A673 (cell line): Measurements from ENCODE around the gene PFDN4. TPM values are rescaled to one million over a fixed set of nuclear protein-coding genes. Genes with fewer than 3 reads are reported as not detected.

Experiments
- BruUV-seq: library from RNA; stranded (reverse); fragments of 400-500 nt; replicated peaks from 2 replicates; lab custom pipeline; 2021; lab: Mats Ljungman, UMichigan
- CTCF ChIA-PET: fragments of 300-600 bp; sonication (Branson Sonifier 250); formaldehyde crosslinking; loops from one replicate; lab custom pipeline; 2022; ENCODE audit warnings: antibody characterized with exemption; lab: Charles Lee
- POLR2A ChIA-PET: fragments of 300-600 bp; sonication (Branson Sonifier 250); formaldehyde crosslinking; loops from one replicate; lab custom pipeline; 2022; ENCODE audit warnings: antibody characterized with exemption; ENCODE audit not compliant: low non-redundant PET; lab: Charles Lee
- DNase-seq: peaks from one replicate; pipeline ENCODE4 v3.0.0-alpha.2; 2015; ENCODE audit warnings: low spot score
- H3K27ac ChIP-seq: fragments of 200-600 bp; sonication (generic); 2 replicates; pipeline ENCODE4 v1.5.1; 2016; ENCODE audit warnings: mixed run types, low read depth, mild to moderate bottlenecking, mixed read lengths, antibody characterized with exemption, low read length; ENCODE audit not compliant: poor library complexity, severe bottlenecking
- H3K27me3 ChIP-seq: fragments of 200-600 bp; sonication (generic); replicated peaks from 2 replicates; pipeline ENCODE4 v1.6.1; 2017; ENCODE audit warnings: mixed run types, low read depth, mild to moderate bottlenecking, mixed read lengths, antibody characterized with exemption, low read length; ENCODE audit not compliant: insufficient read depth, poor library complexity
- H3K36me3 ChIP-seq: fragments of 200-600 bp; sonication (generic); 2 replicates; pipeline ENCODE4 v1.6.1; 2016; ENCODE audit warnings: mixed run types, mild to moderate bottlenecking, mixed read lengths, antibody characterized with exemption, low read length; ENCODE audit not compliant: insufficient read depth, poor library complexity, severe bottlenecking
- H3K4me1 ChIP-seq: fragments of 200-600 bp; sonication (generic); 2 replicates; pipeline ENCODE4 v1.6.1; 2017; ENCODE audit warnings: mixed run types, mild to moderate bottlenecking, mixed read lengths, antibody characterized with exemption, low read length; ENCODE audit not compliant: insufficient read depth, poor library complexity, severe bottlenecking
- H3K4me3 ChIP-seq: fragments of 200-600 bp; sonication (generic); 2 replicates; pipeline ENCODE4 v1.5.1; 2016; ENCODE audit warnings: low read depth, mixed run types, mild to moderate bottlenecking, mixed read lengths, low read length; ENCODE audit not compliant: poor library complexity, severe bottlenecking
- H3K9me3 ChIP-seq: fragments of 200-600 bp; sonication (generic); 2 replicates; pipeline ENCODE4 v1.6.1; 2016; ENCODE audit warnings: mixed run types, low read depth, mild to moderate bottlenecking, mixed read lengths, antibody characterized with exemption, low read length; ENCODE audit not compliant: poor library complexity, severe bottlenecking
- CTCF ChIP-seq: fragments of 300-800, 200-600 bp; sonication (generic); conservative IDR thresholded peaks from 2 replicates; pipeline ENCODE4 v1.5.1; 2017; ENCODE audit warnings: low read depth, mild to moderate bottlenecking, antibody characterized with exemption, low read length, moderate library complexity, mixed read lengths
- EZH2 ChIP-seq: fragments of 200-600 bp; sonication (generic); IDR thresholded peaks from 2 replicates; pipeline ENCODE4 v1.6.1; 2017; ENCODE audit warnings: borderline replicate concordance, low read depth, mild to moderate bottlenecking, mixed read lengths, antibody characterized with exemption, low read length; ENCODE audit not compliant: poor library complexity, severe bottlenecking
- intact Hi-C: fragments of 100-400 bp; cut with micrococcal nuclease; formaldehyde crosslinking; loops from one replicate; pipeline ENCODE4 v1.10.0; 2022; ENCODE audit not compliant: unreplicated experiment
- total RNA-seq: library from RNA; stranded (reverse); gene quantifications from 2 replicates; pipeline ENCODE4 v1.2.3, GENCODE V29; 2021

Gene PFDN4
- total RNA-seq, 1 experiment from 2014 or later, result 76.0 TPM

DNA sequence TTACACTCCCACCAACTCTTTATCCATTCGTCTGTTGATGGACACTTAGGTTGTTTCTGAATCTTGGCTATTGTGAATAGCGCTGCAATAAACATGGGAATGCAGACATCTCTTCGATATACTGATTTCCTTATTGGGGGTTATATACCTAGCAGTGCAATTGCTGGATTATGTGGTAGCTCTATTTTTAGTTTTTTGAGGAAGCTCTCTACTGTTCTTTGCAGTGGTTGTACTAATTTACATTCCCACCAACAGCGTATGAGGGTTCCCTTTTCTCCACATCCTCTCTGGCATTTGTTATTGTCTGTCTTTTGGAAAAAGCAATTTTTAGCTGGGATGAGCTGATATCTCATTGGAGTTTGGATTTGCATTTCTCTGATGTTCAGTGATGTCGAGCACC, 4.6 kb upstream of the PFDN4 start:
- intact Hi-C loops, result no loop called here
- DNase-seq, result no peak
- Histone ChIP-seq H3K27ac (no peak overlapping the region), H3K4me1 (peaks cover 12% of the 10 kb centered on the region), H3K36me3 (no peaks in the 10 kb centered on the region), H3K9me3 (no peaks in the 10 kb centered on the region), H3K27me3 (no peaks in the 10 kb centered on the region), H3K4me3 (no peak overlapping the region)
- no TSS peak for BruUV-seq
- POLR2A ChIA-PET, result no interaction called here
- TF ChIP-seq EZH2 (no peak), CTCF (no peak)
- CTCF ChIA-PET, result no interaction called here

GRCh38 chr20:54204063-54204462, 3.8 kb upstream of the PFDN4 start:
- no peak for TF ChIP-seq CTCF
- TF ChIP-seq EZH2, result no peak
- Histone ChIP-seq H3K4me3 (no peak overlapping the region), H3K36me3 (no peaks in the 10 kb centered on the region), H3K9me3 (no peaks in the 10 kb centered on the region), H3K27ac (no peak overlapping the region), H3K4me1 (peaks cover 12% of the 10 kb centered on the region), H3K27me3 (no peaks in the 10 kb centered on the region)
- ChIA-PET POLR2A (no interaction called here), CTCF (no interaction called here)
- intact Hi-C loops, result no loop called here
- DNase-seq, result no peak
- no TSS peak for BruUV-seq

- TF ChIP-seq EZH2 (no peak), CTCF (no peak)
- H3K27me3 ChIP-seq, result no peaks in the 10 kb centered on the region
- ChIA-PET CTCF (no interaction called here), POLR2A (no interaction called here)
- intact Hi-C loops, result no loop called here
- H3K27ac ChIP-seq, result no peak overlapping the region
- no peak overlapping the region for H3K4me3 ChIP-seq
- BruUV-seq, result no TSS peak
- H3K36me3 ChIP-seq, result no peaks in the 10 kb centered on the region
- no peaks in the 10 kb centered on the region for H3K9me3 ChIP-seq
- DNase-seq, result no peak
- H3K4me1 ChIP-seq, result peaks cover 12% of the 10 kb centered on the region
Observed at GRCh38 chr20:54204481-54204880, 3.4 kb upstream of the PFDN4 start.
